IMR-90 (cell line): ENCODE measurements around the gene TUBB2B. TPM values are rescaled to one million over a fixed set of nuclear protein-coding genes. Genes with fewer than 3 reads are reported as not detected.
"Not testable (repeated sequence)": the region's sequence is repeated elsewhere in the genome, so short reads cannot be mapped to it uniquely, and the experiment has no call there.

ENCODE experiments used
- ATAC-seq: fragments of 200-7000 bp; cut with Tn5 transposase; 2 replicates; pipeline ENCODE4 v1.9.1; 2020; ENCODE audit warnings: low read depth, mild to moderate bottlenecking, moderate library complexity
- BruUV-seq: library from RNA; stranded (reverse); fragments of 400-500 nt; replicated peaks from 2 replicates; lab custom pipeline; 2021; lab: Mats Ljungman, UMichigan
- CTCF ChIA-PET: fragments of 300-600 bp; formaldehyde crosslinking; extraction: SDS; loops from one replicate; lab custom pipeline; 2021; ENCODE audit warnings: antibody characterized with exemption; lab: Yijun Ruan, JAX
- POLR2A ChIA-PET: fragments of 300-600 bp; sonication (Branson Sonifier 250); formaldehyde crosslinking; loops from one replicate; lab custom pipeline; 2022; ENCODE audit warnings: antibody characterized with exemption; ENCODE audit not compliant: unreplicated experiment; lab: Charles Lee
- DNase-seq: peaks from one replicate; pipeline ENCODE4 v3.0.0; 2013
- H2AFZ ChIP-seq: replicated peaks from 2 replicates; pipeline ENCODE3; 2013; ENCODE audit warnings: low read length, mild to moderate bottlenecking; ENCODE audit not compliant: poor library complexity
- H2AK5ac ChIP-seq: 2 replicates; pipeline ENCODE4 v1.6.1; 2013; ENCODE audit warnings: low read depth, low read length, inconsistent platforms
- H2AK9ac ChIP-seq: replicated peaks from 2 replicates; pipeline ENCODE3; 2013; ENCODE audit warnings: mild to moderate bottlenecking, low read depth, low read length, moderate library complexity; ENCODE audit not compliant: poor library complexity
- H2BK120ac ChIP-seq: 2 replicates; pipeline ENCODE4 v1.6.1; 2013; ENCODE audit warnings: low read depth, low read length, inconsistent platforms
- H2BK15ac ChIP-seq: 3 replicates; pipeline ENCODE4 v1.6.1; 2013; ENCODE audit warnings: low read depth, low read length, inconsistent platforms
- H2BK20ac ChIP-seq: 2 replicates; pipeline ENCODE4 v1.6.1; 2013; ENCODE audit warnings: low read depth, mild to moderate bottlenecking, inconsistent platforms, low read length, moderate library complexity
- H2BK5ac ChIP-seq: 2 replicates; pipeline ENCODE4 v1.6.1; 2013; ENCODE audit warnings: mild to moderate bottlenecking, low read depth, low read length, inconsistent platforms; ENCODE audit not compliant: poor library complexity, severe bottlenecking
- H3K14ac ChIP-seq: replicated peaks from 2 replicates; pipeline ENCODE4 v1.6.1; 2013; ENCODE audit warnings: low read depth, low read length, inconsistent platforms
- H3K18ac ChIP-seq: 2 replicates; pipeline ENCODE4 v1.6.1; 2013; ENCODE audit warnings: low read depth, low read length, control low read depth
- H3K23ac ChIP-seq: 2 replicates; pipeline ENCODE4 v1.6.1; 2013; ENCODE audit warnings: low read depth, low read length, inconsistent platforms
- H3K27ac ChIP-seq: 2 replicates; pipeline ENCODE4 v1.5.1; 2013; ENCODE audit warnings: mild to moderate bottlenecking, control low read depth, low read length; ENCODE audit not compliant: insufficient read depth
- H3K27me3 ChIP-seq: 2 replicates; pipeline ENCODE4 v1.6.1; 2013; ENCODE audit warnings: low read length; ENCODE audit not compliant: control insufficient read depth, insufficient read depth
- H3K36me3 ChIP-seq: 2 replicates; pipeline ENCODE4 v1.6.1; 2013; ENCODE audit warnings: low read length, mixed read lengths; ENCODE audit not compliant: control insufficient read depth, insufficient read depth
- H3K4ac ChIP-seq: 2 replicates; pipeline ENCODE4 v1.6.1; 2013; ENCODE audit warnings: low read depth, low read length, inconsistent platforms
- H3K4me1 ChIP-seq: 2 replicates; pipeline ENCODE4 v1.6.1; 2013; ENCODE audit warnings: low read length, mixed read lengths; ENCODE audit not compliant: control insufficient read depth, insufficient read depth
- H3K4me2 ChIP-seq: 2 replicates; pipeline ENCODE4 v1.6.1; 2013; ENCODE audit warnings: low read depth, mild to moderate bottlenecking, control low read depth, low read length, moderate library complexity
- H3K4me3 ChIP-seq: 2 replicates; pipeline ENCODE4 v1.5.1; 2013; ENCODE audit warnings: low read depth, mild to moderate bottlenecking, control low read depth, low read length, moderate library complexity; ENCODE audit not compliant: insufficient read depth
- H3K56ac ChIP-seq: 2 replicates; pipeline ENCODE4 v1.6.1; 2013; ENCODE audit warnings: low read length, inconsistent platforms; ENCODE audit not compliant: insufficient read depth; ENCODE audit errors: extremely low read depth
- H3K79me1 ChIP-seq, 2 experiments: 2 replicates each; pipeline ENCODE4 v1.6.1; 2013; ENCODE audit warnings: low read length in 2 of 2, inconsistent platforms in 1 of 2, low read depth in 1 of 2
- H3K9ac ChIP-seq: 2 replicates; pipeline ENCODE4 v1.6.1; 2013; ENCODE audit warnings: low read depth, low read length, control low read depth
- H3K9me1 ChIP-seq: 2 replicates; pipeline ENCODE4 v1.6.1; 2013; ENCODE audit warnings: low read length, inconsistent platforms; ENCODE audit not compliant: insufficient read depth
- H3K9me3 ChIP-seq: 2 replicates; pipeline ENCODE4 v1.6.1; 2013; ENCODE audit warnings: low read length; ENCODE audit not compliant: control insufficient read depth, insufficient read depth
- H4K20me1 ChIP-seq: 2 replicates; pipeline ENCODE4 v1.6.1; 2013; ENCODE audit warnings: low read length, inconsistent platforms; ENCODE audit not compliant: insufficient read depth
- H4K5ac ChIP-seq: 2 replicates; pipeline ENCODE4 v1.6.1; 2013; ENCODE audit warnings: mild to moderate bottlenecking, low read depth, low read length, control low read depth
- H4K8ac ChIP-seq, 2 experiments: 2 replicates each; pipeline ENCODE4 v1.6.1; 2013; ENCODE audit warnings: low read depth in 2 of 2, low read length in 2 of 2, control low read depth in 1 of 2, inconsistent platforms in 1 of 2
- H4K91ac ChIP-seq: 2 replicates; pipeline ENCODE4 v1.6.1; 2013; ENCODE audit warnings: low read depth, low read length, inconsistent platforms; ENCODE audit not compliant: insufficient read depth
- WGBS, 2 experiments: methylation state at CpG; one replicate each; pipeline versions ENCODE4 v1.1.5 to v1.1.7; 2013; ENCODE audit warnings: missing lambda C conversion rate in 2 of 2; ENCODE audit not compliant: insufficient read length in 1 of 2; ENCODE audit errors: extremely low coverage in 2 of 2; 5-methylcytosine and 5-hydroxymethylcytosine counted together
- dilution Hi-C: fragments of 300-500 bp; cut with HindIII; formaldehyde crosslinking; loops from one replicate; pipeline ENCODE4 v1.14.3; 2018; ENCODE audit warnings: low sequenced_read_pairs; ENCODE audit not compliant: unreplicated experiment
- in situ Hi-C: fragments of 300-500 bp; cut with MboI; formaldehyde crosslinking; loops from 3 replicates; pipeline ENCODE4 v1.14.3; 2019; ENCODE audit warnings: low sequenced_read_pairs, inconsistent platforms, mixed read lengths
- intact Hi-C: fragments of 100-400 bp; cut with micrococcal nuclease; formaldehyde crosslinking; loops from 2 replicates; pipeline ENCODE4 v1.10.0; 2022
- polyA plus RNA-seq, 3 experiments: library from polyadenylated mRNA; depleted of rRNA; stranded (reverse); fragments of >200 nt; gene quantifications; 2 replicates each; pipeline ENCODE4 v1.2.3, GENCODE V29; 2012; ENCODE audit warnings: low replicate concordance in 1 of 3
- total RNA-seq: library from RNA; depleted of rRNA; stranded (reverse); fragments of >200 nt; gene quantifications from 2 replicates; pipeline ENCODE4 v1.2.3, GENCODE V29; 2012

Gene TUBB2B
- total and polyA plus RNA-seq, 2 of the 4 experiments (the other 2 are of a cell fraction): 13.6 to 21.1 TPM

DNA sequence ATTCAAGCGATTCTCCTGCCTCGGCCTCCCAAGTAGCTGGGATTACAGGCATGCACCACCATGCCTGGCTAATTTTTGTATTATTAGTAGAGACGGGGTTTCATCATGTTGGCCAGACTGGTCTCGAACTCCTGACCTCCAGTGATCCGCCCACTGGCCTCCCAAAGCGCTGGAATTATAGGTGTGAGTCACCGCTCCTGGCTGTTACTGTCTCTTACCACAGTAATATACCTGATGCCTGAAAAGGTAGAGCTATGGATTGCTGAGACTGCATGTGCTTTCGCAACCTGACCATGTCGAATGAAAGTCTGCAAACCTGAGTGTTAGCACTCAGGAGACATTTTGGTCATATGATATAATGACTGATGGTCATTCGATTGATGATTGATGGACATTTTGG lies 38.3 kb downstream of the TUBB2B start:
- H4K91ac ChIP-seq, H2BK120ac ChIP-seq, H3K56ac ChIP-seq, BruUV-seq, H3K27ac ChIP-seq, H3K4me3 ChIP-seq, POLR2A ChIA-PET, H3K14ac ChIP-seq, in situ Hi-C loops, H4K5ac ChIP-seq, intact Hi-C loops, H2AK5ac ChIP-seq, H3K9me1 ChIP-seq, H2BK20ac ChIP-seq, H2BK5ac ChIP-seq, H3K9me3 ChIP-seq, dilution Hi-C loops, DNase-seq, ATAC-seq, H3K4ac ChIP-seq, H3K79me1 ChIP-seq, H4K8ac ChIP-seq, H3K36me3 ChIP-seq, H3K23ac ChIP-seq, H4K20me1 ChIP-seq, H2AK9ac ChIP-seq, H2BK15ac ChIP-seq, H2AFZ ChIP-seq, H3K9ac ChIP-seq, H3K4me2 ChIP-seq, H3K4me1 ChIP-seq, H3K18ac ChIP-seq: not testable (repeated sequence)
- peaks cover 33% of the 10 kb centered on the region for H3K27me3 ChIP-seq
- CTCF ChIA-PET: interaction anchor here (0.6 kb wide), 1 partner anchor 93 kb away, joined by 3 read pairs; no protein-coding TSS in a partner anchor
- WGBS, 2 experiments: 100% methylated on average over 1 of the region's 10 CpGs; no CpG with 5 or more reads in 1 of the 2 experiments
